IMR-90 (cell line): ENCODE measurements around the gene RXRG. TPM values are rescaled to one million over a fixed set of nuclear protein-coding genes. Genes with fewer than 3 reads are reported as not detected.

Experiments used
- ATAC-seq: fragments of 200-7000 bp; cut with Tn5 transposase; 2 replicates; pipeline ENCODE4 v1.9.1; 2020; ENCODE audit warnings: low read depth, mild to moderate bottlenecking, moderate library complexity
- BruUV-seq: library from RNA; stranded (reverse); fragments of 400-500 nt; replicated peaks from 2 replicates; lab custom pipeline; 2021; lab: Mats Ljungman, UMichigan
- CTCF ChIA-PET: fragments of 300-600 bp; formaldehyde crosslinking; extraction: SDS; loops from one replicate; lab custom pipeline; 2021; ENCODE audit warnings: antibody characterized with exemption; lab: Yijun Ruan, JAX
- POLR2A ChIA-PET: fragments of 300-600 bp; sonication (Branson Sonifier 250); formaldehyde crosslinking; loops from one replicate; lab custom pipeline; 2022; ENCODE audit warnings: antibody characterized with exemption; ENCODE audit not compliant: unreplicated experiment; lab: Charles Lee
- DNase-seq: peaks from one replicate; pipeline ENCODE4 v3.0.0; 2013
- H2AFZ ChIP-seq: replicated peaks from 2 replicates; pipeline ENCODE3; 2013; ENCODE audit warnings: low read length, mild to moderate bottlenecking; ENCODE audit not compliant: poor library complexity
- H2AK5ac ChIP-seq: 2 replicates; pipeline ENCODE4 v1.6.1; 2013; ENCODE audit warnings: low read depth, low read length, inconsistent platforms
- H2AK9ac ChIP-seq: replicated peaks from 2 replicates; pipeline ENCODE3; 2013; ENCODE audit warnings: mild to moderate bottlenecking, low read depth, low read length, moderate library complexity; ENCODE audit not compliant: poor library complexity
- H2BK120ac ChIP-seq: 2 replicates; pipeline ENCODE4 v1.6.1; 2013; ENCODE audit warnings: low read depth, low read length, inconsistent platforms
- H2BK15ac ChIP-seq: 3 replicates; pipeline ENCODE4 v1.6.1; 2013; ENCODE audit warnings: low read depth, low read length, inconsistent platforms
- H2BK20ac ChIP-seq: 2 replicates; pipeline ENCODE4 v1.6.1; 2013; ENCODE audit warnings: low read depth, mild to moderate bottlenecking, inconsistent platforms, low read length, moderate library complexity
- H2BK5ac ChIP-seq: 2 replicates; pipeline ENCODE4 v1.6.1; 2013; ENCODE audit warnings: mild to moderate bottlenecking, low read depth, low read length, inconsistent platforms; ENCODE audit not compliant: poor library complexity, severe bottlenecking
- H3K14ac ChIP-seq: replicated peaks from 2 replicates; pipeline ENCODE4 v1.6.1; 2013; ENCODE audit warnings: low read depth, low read length, inconsistent platforms
- H3K18ac ChIP-seq: 2 replicates; pipeline ENCODE4 v1.6.1; 2013; ENCODE audit warnings: low read depth, low read length, control low read depth
- H3K23ac ChIP-seq: 2 replicates; pipeline ENCODE4 v1.6.1; 2013; ENCODE audit warnings: low read depth, low read length, inconsistent platforms
- H3K27ac ChIP-seq: 2 replicates; pipeline ENCODE4 v1.5.1; 2013; ENCODE audit warnings: mild to moderate bottlenecking, control low read depth, low read length; ENCODE audit not compliant: insufficient read depth
- H3K27me3 ChIP-seq: 2 replicates; pipeline ENCODE4 v1.6.1; 2013; ENCODE audit warnings: low read length; ENCODE audit not compliant: control insufficient read depth, insufficient read depth
- H3K36me3 ChIP-seq: 2 replicates; pipeline ENCODE4 v1.6.1; 2013; ENCODE audit warnings: low read length, mixed read lengths; ENCODE audit not compliant: control insufficient read depth, insufficient read depth
- H3K4ac ChIP-seq: 2 replicates; pipeline ENCODE4 v1.6.1; 2013; ENCODE audit warnings: low read depth, low read length, inconsistent platforms
- H3K4me1 ChIP-seq: 2 replicates; pipeline ENCODE4 v1.6.1; 2013; ENCODE audit warnings: low read length, mixed read lengths; ENCODE audit not compliant: control insufficient read depth, insufficient read depth
- H3K4me2 ChIP-seq: 2 replicates; pipeline ENCODE4 v1.6.1; 2013; ENCODE audit warnings: low read depth, mild to moderate bottlenecking, control low read depth, low read length, moderate library complexity
- H3K4me3 ChIP-seq: 2 replicates; pipeline ENCODE4 v1.5.1; 2013; ENCODE audit warnings: low read depth, mild to moderate bottlenecking, control low read depth, low read length, moderate library complexity; ENCODE audit not compliant: insufficient read depth
- H3K56ac ChIP-seq: 2 replicates; pipeline ENCODE4 v1.6.1; 2013; ENCODE audit warnings: low read length, inconsistent platforms; ENCODE audit not compliant: insufficient read depth; ENCODE audit errors: extremely low read depth
- H3K79me1 ChIP-seq, 2 experiments: 2 replicates each; pipeline ENCODE4 v1.6.1; 2013; ENCODE audit warnings: low read length in 2 of 2, inconsistent platforms in 1 of 2, low read depth in 1 of 2
- H3K9ac ChIP-seq: 2 replicates; pipeline ENCODE4 v1.6.1; 2013; ENCODE audit warnings: low read depth, low read length, control low read depth
- H3K9me1 ChIP-seq: 2 replicates; pipeline ENCODE4 v1.6.1; 2013; ENCODE audit warnings: low read length, inconsistent platforms; ENCODE audit not compliant: insufficient read depth
- H3K9me3 ChIP-seq: 2 replicates; pipeline ENCODE4 v1.6.1; 2013; ENCODE audit warnings: low read length; ENCODE audit not compliant: control insufficient read depth, insufficient read depth
- H4K20me1 ChIP-seq: 2 replicates; pipeline ENCODE4 v1.6.1; 2013; ENCODE audit warnings: low read length, inconsistent platforms; ENCODE audit not compliant: insufficient read depth
- H4K5ac ChIP-seq: 2 replicates; pipeline ENCODE4 v1.6.1; 2013; ENCODE audit warnings: mild to moderate bottlenecking, low read depth, low read length, control low read depth
- H4K8ac ChIP-seq, 2 experiments: 2 replicates each; pipeline ENCODE4 v1.6.1; 2013; ENCODE audit warnings: low read depth in 2 of 2, low read length in 2 of 2, control low read depth in 1 of 2, inconsistent platforms in 1 of 2
- H4K91ac ChIP-seq: 2 replicates; pipeline ENCODE4 v1.6.1; 2013; ENCODE audit warnings: low read depth, low read length, inconsistent platforms; ENCODE audit not compliant: insufficient read depth
- BHLHE40 ChIP-seq: fragments of 150-350 bp; IDR thresholded peaks from 2 replicates; pipeline ENCODE4 v1.6.1; 2016; ENCODE audit warnings: mild to moderate bottlenecking, low read depth, low read length
- FOS ChIP-seq: fragments of 150-350 bp; IDR thresholded peaks from 2 replicates; pipeline ENCODE4 v1.6.1; 2016; ENCODE audit warnings: low read depth, low read length
- MXI1 ChIP-seq: IDR thresholded peaks from 2 replicates; pipeline ENCODE4 v1.6.1; 2012; ENCODE audit warnings: low read depth, mild to moderate bottlenecking, low read length, moderate library complexity, borderline replicate concordance
- RAD21 ChIP-seq: IDR thresholded peaks from 2 replicates; pipeline ENCODE4 v1.6.1; 2012; ENCODE audit warnings: low read length, improper control_type of control experiment
- RCOR1 ChIP-seq: IDR thresholded peaks from 2 replicates; pipeline ENCODE4 v1.6.1; 2012; ENCODE audit warnings: mild to moderate bottlenecking, low read length, improper control_type of control experiment; ENCODE audit not compliant: insufficient replicate concordance
- RFX5 ChIP-seq: IDR thresholded peaks from 2 replicates; pipeline ENCODE4 v1.8.0; 2012; ENCODE audit warnings: low read depth, mild to moderate bottlenecking, low read length, moderate library complexity
- WGBS, 2 experiments: methylation state at CpG; one replicate each; pipeline versions ENCODE4 v1.1.5 to v1.1.7; 2013; ENCODE audit warnings: missing lambda C conversion rate in 2 of 2; ENCODE audit not compliant: insufficient read length in 1 of 2; ENCODE audit errors: extremely low coverage in 2 of 2; 5-methylcytosine and 5-hydroxymethylcytosine counted together
- dilution Hi-C: fragments of 300-500 bp; cut with HindIII; formaldehyde crosslinking; loops from one replicate; pipeline ENCODE4 v1.14.3; 2018; ENCODE audit warnings: low sequenced_read_pairs; ENCODE audit not compliant: unreplicated experiment
- in situ Hi-C: fragments of 300-500 bp; cut with MboI; formaldehyde crosslinking; loops from 3 replicates; pipeline ENCODE4 v1.14.3; 2019; ENCODE audit warnings: low sequenced_read_pairs, inconsistent platforms, mixed read lengths
- intact Hi-C: fragments of 100-400 bp; cut with micrococcal nuclease; formaldehyde crosslinking; loops from 2 replicates; pipeline ENCODE4 v1.10.0; 2022
- polyA plus RNA-seq, 3 experiments: library from polyadenylated mRNA; depleted of rRNA; stranded (reverse); fragments of >200 nt; gene quantifications; 2 replicates each; pipeline ENCODE4 v1.2.3, GENCODE V29; 2012; ENCODE audit warnings: low replicate concordance in 1 of 3
- total RNA-seq: library from RNA; depleted of rRNA; stranded (reverse); fragments of >200 nt; gene quantifications from 2 replicates; pipeline ENCODE4 v1.2.3, GENCODE V29; 2012
- TF ChIP-seq, protein P1 (sequence below): fragments of 150-350 bp; IDR thresholded peaks from 2 replicates; pipeline ENCODE4 v1.6.1; 2017; ENCODE audit warnings: mild to moderate bottlenecking, antibody characterized with exemption, low read length, low read depth

RXRG gene
- total and polyA plus RNA-seq, 2 of the 4 experiments (the other 2 are of a cell fraction) = not detected

DNA sequence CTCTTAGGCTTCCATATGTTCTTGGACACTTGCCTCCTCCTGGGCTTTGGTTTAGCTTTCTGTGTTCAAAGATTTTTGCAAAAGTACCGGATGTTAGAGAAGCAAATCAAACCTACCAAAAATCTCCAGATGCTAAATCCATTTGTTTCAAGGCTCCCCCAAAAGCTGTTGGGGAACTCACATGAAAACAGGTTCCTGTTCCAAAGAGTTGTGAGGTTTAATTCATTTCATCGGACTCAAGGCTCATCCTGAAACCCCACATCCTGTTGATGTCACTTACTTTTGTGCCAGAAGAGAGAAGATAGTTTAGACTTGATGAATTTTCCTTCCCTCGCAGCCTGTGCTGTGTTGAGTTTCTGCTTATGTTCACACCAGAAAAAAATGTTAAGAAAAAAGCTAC lies 41.7 kb upstream of the RXRG start:
- no peak overlapping the region for H3K18ac ChIP-seq
- no peaks in the 10 kb centered on the region for H3K36me3 ChIP-seq
- H3K27me3 ChIP-seq = peaks cover 3% of the 10 kb centered on the region
- POLR2A ChIA-PET = no interaction called here
- no peaks in the 10 kb centered on the region for H3K9me1 ChIP-seq
- no peak overlapping the region for H4K91ac ChIP-seq
- intact Hi-C loops = no loop called here
- H3K23ac ChIP-seq = no peak overlapping the region
- H3K4ac ChIP-seq = no peak overlapping the region
- no peak overlapping the region for H3K56ac ChIP-seq
- H4K20me1 ChIP-seq = no peaks in the 10 kb centered on the region
- WGBS, 2 experiments = no CpG with 5 or more reads among the region's 3 CpGs
- no peak overlapping the region for H2BK20ac ChIP-seq
- no peak overlapping the region for H2AFZ ChIP-seq
- H3K14ac ChIP-seq = no peak overlapping the region
- H3K9me3 ChIP-seq = no peaks in the 10 kb centered on the region
- ATAC-seq = no peak
- no peak overlapping the region for H3K4me3 ChIP-seq
- CTCF ChIA-PET = no interaction called here
- H3K79me1 ChIP-seq = no peaks in the 10 kb centered on the region
- H3K9ac ChIP-seq = no peak overlapping the region
- H4K5ac ChIP-seq = no peak overlapping the region
- in situ Hi-C loops = no loop called here
- H2BK5ac ChIP-seq = no peak overlapping the region
- no peaks in the 10 kb centered on the region for H3K4me1 ChIP-seq
- H2AK9ac ChIP-seq = no peak overlapping the region
- no TSS peak for BruUV-seq
- DNase-seq = no peak
- no peak overlapping the region for H2BK15ac ChIP-seq
- no peak for TF ChIP-seq RCOR1
- TF ChIP-seq, protein P1, sequence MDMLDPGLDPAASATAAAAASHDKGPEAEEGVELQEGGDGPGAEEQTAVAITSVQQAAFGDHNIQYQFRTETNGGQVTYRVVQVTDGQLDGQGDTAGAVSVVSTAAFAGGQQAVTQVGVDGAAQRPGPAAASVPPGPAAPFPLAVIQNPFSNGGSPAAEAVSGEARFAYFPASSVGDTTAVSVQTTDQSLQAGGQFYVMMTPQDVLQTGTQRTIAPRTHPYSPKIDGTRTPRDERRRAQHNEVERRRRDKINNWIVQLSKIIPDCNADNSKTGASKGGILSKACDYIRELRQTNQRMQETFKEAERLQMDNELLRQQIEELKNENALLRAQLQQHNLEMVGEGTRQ = no peak
- no peak for TF ChIP-seq MXI1
- TF ChIP-seq FOS = no peak
- TF ChIP-seq RAD21 = no peak
- TF ChIP-seq BHLHE40 = no peak
- no peak for TF ChIP-seq RFX5
- H2BK120ac ChIP-seq = no peak overlapping the region
- no peak overlapping the region for H2AK5ac ChIP-seq
- no peak overlapping the region for H3K4me2 ChIP-seq
- dilution Hi-C loops = no loop called here
- H3K27ac ChIP-seq = no peak overlapping the region
- no peak overlapping the region for H4K8ac ChIP-seq
